H1 (cell line): ENCODE measurements around the gene RASAL1. TPM values are rescaled to one million over a fixed set of nuclear protein-coding genes. Genes with fewer than 3 reads are reported as not detected.

ENCODE experiments used
- BRCA1 ChIP-seq: IDR thresholded peaks from 2 replicates; pipeline ENCODE4 v1.6.1; 2012; ENCODE audit warnings: low read depth, low read length, improper control_type of control experiment
- CBX8 ChIP-seq: fragments of 300-800, 300-1000 bp; sonication (generic); IDR thresholded peaks from 2 replicates; pipeline ENCODE4 v1.7.1; 2016; ENCODE audit warnings: low read depth, low read length, borderline replicate concordance
- EP300 ChIP-seq, 2 experiments: IDR thresholded peaks; 1 replicate in 1 of 2; 2 replicates in 1 of 2; pipeline ENCODE4 v1.6.1; 2011 to 2012; ENCODE audit warnings: low read depth in 2 of 2, low read length in 2 of 2, mild to moderate bottlenecking in 2 of 2, borderline replicate concordance in 1 of 2, inconsistent platforms in 1 of 2, moderate library complexity in 1 of 2
- POLR2AphosphoS5 ChIP-seq: IDR thresholded peaks from 2 replicates; pipeline ENCODE4 v1.6.1; 2011; ENCODE audit warnings: low read depth, low read length
- SUZ12 ChIP-seq: fragments of 200-600 bp; sonication (generic); IDR thresholded peaks from 2 replicates; pipeline ENCODE4 v1.6.1; 2012; ENCODE audit warnings: mild to moderate bottlenecking, inconsistent platforms, low read length, moderate library complexity, mixed read lengths
- polyA plus RNA-seq, 7 experiments: library from polyadenylated mRNA; depleted of rRNA in 3 of 7; stranded (reverse) in 5 of 7; unstranded in 2 of 7; fragments of >200 nt in 5 of 7; fragments of 200-250 nt in 2 of 7; gene quantifications; 1 replicate in 5 of 7; 2 replicates in 1 of 7; 4 replicates in 1 of 7; pipeline versions ENCODE4 v1.2.1 to v1.2.3, GENCODE V29; 2011 to 2013; ENCODE audit warnings: missing spikeins in 2 of 7, mixed read lengths in 2 of 7
- total RNA-seq: library from RNA; stranded (reverse); fragmentation: NEBNext Ultra II Directional; extraction: Animal tissue kit (Norgen Biotek cat#: 25700); gene quantifications from 2 replicates; pipeline ENCODE4 v1.2.1, GENCODE V29; 2021
- TF ChIP-seq, protein P1 (sequence below): fragments of 300-600 bp; sonication (generic); IDR thresholded peaks from 2 replicates; pipeline ENCODE4 v1.7.1; 2012; ENCODE audit warnings: low read length, moderate library complexity, mild to moderate bottlenecking, inconsistent platforms; ENCODE audit not compliant: insufficient replicate concordance
- TF ChIP-seq, protein P2 (sequence below), 3 experiments: IDR thresholded peaks; 1 replicate in 2 of 3; 2 replicates in 1 of 3; pipeline versions ENCODE4 v1.5.1 to v1.6.1; 2011; ENCODE audit warnings: low read length in 3 of 3, mild to moderate bottlenecking in 3 of 3, inconsistent platforms in 2 of 3, low read depth in 1 of 3, moderate library complexity in 1 of 3; ENCODE audit not compliant: insufficient read depth in 1 of 3; ENCODE audit errors: control extremely low read depth in 1 of 3

The RASAL1 gene
- total and polyA plus RNA-seq, 2 of the 8 experiments (the other 6 are each of a cell fraction or from before 2014, with no cell fraction given), result 3.7 to 5.0 TPM

- TF ChIP-seq, protein P1, sequence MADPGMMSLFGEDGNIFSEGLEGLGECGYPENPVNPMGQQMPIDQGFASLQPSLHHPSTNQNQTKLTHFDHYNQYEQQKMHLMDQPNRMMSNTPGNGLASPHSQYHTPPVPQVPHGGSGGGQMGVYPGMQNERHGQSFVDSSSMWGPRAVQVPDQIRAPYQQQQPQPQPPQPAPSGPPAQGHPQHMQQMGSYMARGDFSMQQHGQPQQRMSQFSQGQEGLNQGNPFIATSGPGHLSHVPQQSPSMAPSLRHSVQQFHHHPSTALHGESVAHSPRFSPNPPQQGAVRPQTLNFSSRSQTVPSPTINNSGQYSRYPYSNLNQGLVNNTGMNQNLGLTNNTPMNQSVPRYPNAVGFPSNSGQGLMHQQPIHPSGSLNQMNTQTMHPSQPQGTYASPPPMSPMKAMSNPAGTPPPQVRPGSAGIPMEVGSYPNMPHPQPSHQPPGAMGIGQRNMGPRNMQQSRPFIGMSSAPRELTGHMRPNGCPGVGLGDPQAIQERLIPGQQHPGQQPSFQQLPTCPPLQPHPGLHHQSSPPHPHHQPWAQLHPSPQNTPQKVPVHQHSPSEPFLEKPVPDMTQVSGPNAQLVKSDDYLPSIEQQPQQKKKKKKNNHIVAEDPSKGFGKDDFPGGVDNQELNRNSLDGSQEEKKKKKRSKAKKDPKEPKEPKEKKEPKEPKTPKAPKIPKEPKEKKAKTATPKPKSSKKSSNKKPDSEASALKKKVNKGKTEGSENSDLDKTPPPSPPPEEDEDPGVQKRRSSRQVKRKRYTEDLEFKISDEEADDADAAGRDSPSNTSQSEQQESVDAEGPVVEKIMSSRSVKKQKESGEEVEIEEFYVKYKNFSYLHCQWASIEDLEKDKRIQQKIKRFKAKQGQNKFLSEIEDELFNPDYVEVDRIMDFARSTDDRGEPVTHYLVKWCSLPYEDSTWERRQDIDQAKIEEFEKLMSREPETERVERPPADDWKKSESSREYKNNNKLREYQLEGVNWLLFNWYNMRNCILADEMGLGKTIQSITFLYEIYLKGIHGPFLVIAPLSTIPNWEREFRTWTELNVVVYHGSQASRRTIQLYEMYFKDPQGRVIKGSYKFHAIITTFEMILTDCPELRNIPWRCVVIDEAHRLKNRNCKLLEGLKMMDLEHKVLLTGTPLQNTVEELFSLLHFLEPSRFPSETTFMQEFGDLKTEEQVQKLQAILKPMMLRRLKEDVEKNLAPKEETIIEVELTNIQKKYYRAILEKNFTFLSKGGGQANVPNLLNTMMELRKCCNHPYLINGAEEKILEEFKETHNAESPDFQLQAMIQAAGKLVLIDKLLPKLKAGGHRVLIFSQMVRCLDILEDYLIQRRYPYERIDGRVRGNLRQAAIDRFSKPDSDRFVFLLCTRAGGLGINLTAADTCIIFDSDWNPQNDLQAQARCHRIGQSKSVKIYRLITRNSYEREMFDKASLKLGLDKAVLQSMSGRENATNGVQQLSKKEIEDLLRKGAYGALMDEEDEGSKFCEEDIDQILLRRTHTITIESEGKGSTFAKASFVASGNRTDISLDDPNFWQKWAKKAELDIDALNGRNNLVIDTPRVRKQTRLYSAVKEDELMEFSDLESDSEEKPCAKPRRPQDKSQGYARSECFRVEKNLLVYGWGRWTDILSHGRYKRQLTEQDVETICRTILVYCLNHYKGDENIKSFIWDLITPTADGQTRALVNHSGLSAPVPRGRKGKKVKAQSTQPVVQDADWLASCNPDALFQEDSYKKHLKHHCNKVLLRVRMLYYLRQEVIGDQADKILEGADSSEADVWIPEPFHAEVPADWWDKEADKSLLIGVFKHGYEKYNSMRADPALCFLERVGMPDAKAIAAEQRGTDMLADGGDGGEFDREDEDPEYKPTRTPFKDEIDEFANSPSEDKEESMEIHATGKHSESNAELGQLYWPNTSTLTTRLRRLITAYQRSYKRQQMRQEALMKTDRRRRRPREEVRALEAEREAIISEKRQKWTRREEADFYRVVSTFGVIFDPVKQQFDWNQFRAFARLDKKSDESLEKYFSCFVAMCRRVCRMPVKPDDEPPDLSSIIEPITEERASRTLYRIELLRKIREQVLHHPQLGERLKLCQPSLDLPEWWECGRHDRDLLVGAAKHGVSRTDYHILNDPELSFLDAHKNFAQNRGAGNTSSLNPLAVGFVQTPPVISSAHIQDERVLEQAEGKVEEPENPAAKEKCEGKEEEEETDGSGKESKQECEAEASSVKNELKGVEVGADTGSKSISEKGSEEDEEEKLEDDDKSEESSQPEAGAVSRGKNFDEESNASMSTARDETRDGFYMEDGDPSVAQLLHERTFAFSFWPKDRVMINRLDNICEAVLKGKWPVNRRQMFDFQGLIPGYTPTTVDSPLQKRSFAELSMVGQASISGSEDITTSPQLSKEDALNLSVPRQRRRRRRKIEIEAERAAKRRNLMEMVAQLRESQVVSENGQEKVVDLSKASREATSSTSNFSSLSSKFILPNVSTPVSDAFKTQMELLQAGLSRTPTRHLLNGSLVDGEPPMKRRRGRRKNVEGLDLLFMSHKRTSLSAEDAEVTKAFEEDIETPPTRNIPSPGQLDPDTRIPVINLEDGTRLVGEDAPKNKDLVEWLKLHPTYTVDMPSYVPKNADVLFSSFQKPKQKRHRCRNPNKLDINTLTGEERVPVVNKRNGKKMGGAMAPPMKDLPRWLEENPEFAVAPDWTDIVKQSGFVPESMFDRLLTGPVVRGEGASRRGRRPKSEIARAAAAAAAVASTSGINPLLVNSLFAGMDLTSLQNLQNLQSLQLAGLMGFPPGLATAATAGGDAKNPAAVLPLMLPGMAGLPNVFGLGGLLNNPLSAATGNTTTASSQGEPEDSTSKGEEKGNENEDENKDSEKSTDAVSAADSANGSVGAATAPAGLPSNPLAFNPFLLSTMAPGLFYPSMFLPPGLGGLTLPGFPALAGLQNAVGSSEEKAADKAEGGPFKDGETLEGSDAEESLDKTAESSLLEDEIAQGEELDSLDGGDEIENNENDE, result no peak
- TF ChIP-seq, protein P2, sequence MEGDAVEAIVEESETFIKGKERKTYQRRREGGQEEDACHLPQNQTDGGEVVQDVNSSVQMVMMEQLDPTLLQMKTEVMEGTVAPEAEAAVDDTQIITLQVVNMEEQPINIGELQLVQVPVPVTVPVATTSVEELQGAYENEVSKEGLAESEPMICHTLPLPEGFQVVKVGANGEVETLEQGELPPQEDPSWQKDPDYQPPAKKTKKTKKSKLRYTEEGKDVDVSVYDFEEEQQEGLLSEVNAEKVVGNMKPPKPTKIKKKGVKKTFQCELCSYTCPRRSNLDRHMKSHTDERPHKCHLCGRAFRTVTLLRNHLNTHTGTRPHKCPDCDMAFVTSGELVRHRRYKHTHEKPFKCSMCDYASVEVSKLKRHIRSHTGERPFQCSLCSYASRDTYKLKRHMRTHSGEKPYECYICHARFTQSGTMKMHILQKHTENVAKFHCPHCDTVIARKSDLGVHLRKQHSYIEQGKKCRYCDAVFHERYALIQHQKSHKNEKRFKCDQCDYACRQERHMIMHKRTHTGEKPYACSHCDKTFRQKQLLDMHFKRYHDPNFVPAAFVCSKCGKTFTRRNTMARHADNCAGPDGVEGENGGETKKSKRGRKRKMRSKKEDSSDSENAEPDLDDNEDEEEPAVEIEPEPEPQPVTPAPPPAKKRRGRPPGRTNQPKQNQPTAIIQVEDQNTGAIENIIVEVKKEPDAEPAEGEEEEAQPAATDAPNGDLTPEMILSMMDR (IDR thresholded peaks at IDR 0.05; ENCODE audit: control extremely low read depth in 1 of 3, insufficient read depth in 1 of 3, low read depth in 1 of 3, low read length in 3 of 3), result no peak
- TF ChIP-seq EP300 (IDR thresholded peaks at IDR 0.05; ENCODE audit: borderline replicate concordance in 1 of 2, low read depth in 2 of 2, low read length in 2 of 2), result no peak
- TF ChIP-seq CBX8, result no peak
- no peak for TF ChIP-seq SUZ12
- no peak for TF ChIP-seq BRCA1
- no peak for TF ChIP-seq POLR2AphosphoS5
Measured at GRCh38 chr12:113052326-113052725, 83.2 kb downstream of the RASAL1 start (continued).
